ENCODE results near the gene DCTPP1.

DNA sequence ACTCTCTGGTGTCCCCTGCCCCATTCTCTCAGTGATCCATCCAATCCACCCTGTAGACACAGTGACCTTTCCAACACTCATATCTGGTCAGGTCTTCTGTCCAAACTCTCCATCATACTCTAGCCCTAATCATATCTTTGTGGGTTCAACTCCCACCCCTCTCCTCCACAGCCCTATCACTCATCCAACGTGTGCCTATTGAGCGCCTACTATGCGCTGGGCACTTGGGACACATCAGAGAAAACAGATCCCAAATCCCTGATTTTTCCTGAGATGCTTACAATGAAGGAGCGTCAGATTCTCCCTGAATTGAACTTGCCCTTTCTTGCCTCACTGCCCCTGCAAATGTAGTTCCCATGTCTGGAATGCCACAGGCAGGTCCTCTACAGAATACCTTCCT lies 1.8 kb downstream of the DCTPP1 start:
- no peak for TF ChIP-seq CTCF (IDR thresholded peaks at IDR 0.05)
- no peak for TF ChIP-seq POLR2A (IDR thresholded peaks at IDR 0.05)
- no peak for TF ChIP-seq POLR2AphosphoS5 (IDR thresholded peaks at IDR 0.05)
